HG03521 (cell line): ENCODE results near the gene CHGA.

Source experiments
- ATAC-seq: cut with Tn5 transposase; IDR thresholded peaks from one replicate; pipeline ENCODE4 v1.9.1; 2021; ENCODE audit warnings: mild to moderate bottlenecking, moderate library complexity; ENCODE audit not compliant: unreplicated experiment

CHGA gene

GRCh38 chr14:92922883-92923743, at the start of gene CHGA:
TSS of gene CHGA (plus strand) at chr14:92923150. CDS start at chr14:92923360, 210 bp downstream.
- no peak for ATAC-seq

- ATAC-seq = no peak
Observed at GRCh38 chr14:92874962-92875661, 47.8 kb upstream of the CHGA start.

GRCh38 chr14:92877757-92878431, 45.1 kb upstream of the CHGA start:
- no peak for ATAC-seq

- ATAC-seq = no peak
Observed at GRCh38 chr14:92880351-92880750, 42.6 kb upstream of the CHGA start.

- ATAC-seq = no peak
Observed at GRCh38 chr14:92880851-92881250, 42.1 kb upstream of the CHGA start.

GRCh38 chr14:92883066-92883465, 39.9 kb upstream of the CHGA start:
- no peak for ATAC-seq

- no peak for ATAC-seq
Observed at GRCh38 chr14:92884410-92884809, 38.5 kb upstream of the CHGA start.

GRCh38 chr14:92885279-92886061, 37.5 kb upstream of the CHGA start:
- no peak for ATAC-seq

GRCh38 chr14:92886337-92886736, 36.6 kb upstream of the CHGA start:
- ATAC-seq = no peak

- no peak for ATAC-seq
Observed at GRCh38 chr14:92887157-92887556, 35.8 kb upstream of the CHGA start.

GRCh38 chr14:92888896-92889295, 34.1 kb upstream of the CHGA start:
- no peak for ATAC-seq

- ATAC-seq = no peak
Observed at GRCh38 chr14:92890830-92891588, 31.9 kb upstream of the CHGA start.

GRCh38 chr14:92892589-92892988, 30.4 kb upstream of the CHGA start:
- ATAC-seq = no peak

- no peak for ATAC-seq
Observed at GRCh38 chr14:92895352-92895878, 27.5 kb upstream of the CHGA start.

GRCh38 chr14:92897922-92898565, 24.9 kb upstream of the CHGA start:
- ATAC-seq = no peak

- ATAC-seq = no peak
Observed at GRCh38 chr14:92898566-92899131, 24.3 kb upstream of the CHGA start.

GRCh38 chr14:92900660-92901059, 22.3 kb upstream of the CHGA start:
- ATAC-seq = no peak

GRCh38 chr14:92902191-92902590, 20.8 kb upstream of the CHGA start:
- ATAC-seq = no peak

- ATAC-seq = no peak
Observed at GRCh38 chr14:92902726-92903125, 20.2 kb upstream of the CHGA start.
